ENCODE measurements around the gene CCNQ.

CCNQ gene

GRCh38 chrX:153572601-153573000 lies 26.3 kb downstream of the CCNQ start:
- DNase-seq: no peak

GRCh38 chrX:153571534-153571908 lies 27.4 kb downstream of the CCNQ start:
- no peak for DNase-seq

GRCh38 chrX:153569475-153569874 lies 29.5 kb downstream of the CCNQ start:
- DNase-seq: no peak

- DNase-seq: no peak
Observed at GRCh38 chrX:153568451-153569011, 30.4 kb downstream of the CCNQ start.

GRCh38 chrX:153565996-153566580 lies 32.9 kb downstream of the CCNQ start:
- DNase-seq: no peak

GRCh38 chrX:153564047-153564606 lies 34.8 kb downstream of the CCNQ start:
- DNase-seq: no peak

GRCh38 chrX:153562546-153562945 lies 36.4 kb downstream of the CCNQ start:
- DNase-seq: no peak

- DNase-seq: no peak
Observed at GRCh38 chrX:153561337-153561736, 37.6 kb downstream of the CCNQ start.

- no peak for DNase-seq
Observed at GRCh38 chrX:153560466-153560865, 38.5 kb downstream of the CCNQ start.

GRCh38 chrX:153560000-153560399 lies 38.9 kb downstream of the CCNQ start:
- no peak for DNase-seq

- no peak for DNase-seq
Observed at GRCh38 chrX:153557618-153558355, 41.2 kb downstream of the CCNQ start.

GRCh38 chrX:153556767-153557166 lies 42.2 kb downstream of the CCNQ start:
- no peak for DNase-seq

GRCh38 chrX:153554519-153555167 lies 44.3 kb downstream of the CCNQ start:
- peak; percentile 25 for DNase-seq

- peak; percentile 23 for DNase-seq
Observed at GRCh38 chrX:153551135-153551534, 47.8 kb downstream of the CCNQ start.

GRCh38 chrX:153549807-153550206 lies 49.1 kb downstream of the CCNQ start:
- no peak for DNase-seq

- no peak for DNase-seq
Observed at GRCh38 chrX:153549231-153549630, 49.7 kb downstream of the CCNQ start.

GRCh38 chrX:153547195-153547594 lies 51.7 kb downstream of the CCNQ start:
- no peak for DNase-seq

GRCh38 chrX:153546386-153546785 lies 52.6 kb downstream of the CCNQ start:
- DNase-seq: no peak

GRCh38 chrX:153544727-153545126 lies 54.2 kb downstream of the CCNQ start:
- no peak for DNase-seq

GRCh38 chrX:153539979-153540358 lies 59.0 kb downstream of the CCNQ start:
- no peak for DNase-seq

GRCh38 chrX:153539171-153539978 lies 59.6 kb downstream of the CCNQ start:
- peak; percentile 39 for DNase-seq

- DNase-seq: no peak
Observed at GRCh38 chrX:153538424-153538823, 60.5 kb downstream of the CCNQ start.

Data from fibroblast of skin of abdomen (primary cell).